GM21367 (cell line): ENCODE data around the gene SIK3.

Experiments
- ATAC-seq: cut with Tn5 transposase; IDR thresholded peaks from one replicate; pipeline ENCODE4 v1.9.1; 2021; ENCODE audit not compliant: unreplicated experiment

Gene SIK3

GRCh38 chr11:116973270-116973669 is 125.0 kb downstream of the SIK3 start:
- ATAC-seq = no peak

- ATAC-seq = no peak
Observed at GRCh38 chr11:116972691-116973090, 125.5 kb downstream of the SIK3 start.

GRCh38 chr11:116970485-116971292 is 127.5 kb downstream of the SIK3 start:
- no peak for ATAC-seq

- ATAC-seq = no peak
Observed at GRCh38 chr11:116969694-116970093, 128.5 kb downstream of the SIK3 start.

GRCh38 chr11:116964269-116964668 is 134.0 kb downstream of the SIK3 start:
- ATAC-seq = no peak

GRCh38 chr11:116963813-116964212 is 134.4 kb downstream of the SIK3 start:
- no peak for ATAC-seq

GRCh38 chr11:116962108-116962507 is 136.1 kb downstream of the SIK3 start:
- no peak for ATAC-seq

GRCh38 chr11:116960930-116961329 is 137.3 kb downstream of the SIK3 start:
- no peak for ATAC-seq

- no peak for ATAC-seq
Observed at GRCh38 chr11:116958246-116958645, 140.0 kb downstream of the SIK3 start.

GRCh38 chr11:116955949-116956348 is 142.3 kb downstream of the SIK3 start:
- no peak for ATAC-seq

- no peak for ATAC-seq
Observed at GRCh38 chr11:116955548-116955947, 142.7 kb downstream of the SIK3 start.

- ATAC-seq = no peak
Observed at GRCh38 chr11:116953530-116954285, 144.5 kb downstream of the SIK3 start.

GRCh38 chr11:116951762-116952161 is 146.5 kb downstream of the SIK3 start:
- ATAC-seq = no peak

- no peak for ATAC-seq
Observed at GRCh38 chr11:116950210-116950609, 148.0 kb downstream of the SIK3 start.

GRCh38 chr11:116948391-116948790 is 149.8 kb downstream of the SIK3 start:
- no peak for ATAC-seq

- no peak for ATAC-seq
Observed at GRCh38 chr11:116946414-116946813, 151.8 kb downstream of the SIK3 start.

GRCh38 chr11:116939499-116939898 is 158.7 kb downstream of the SIK3 start:
- no peak for ATAC-seq

GRCh38 chr11:116938471-116939070 is 159.7 kb downstream of the SIK3 start:
- ATAC-seq = no peak

GRCh38 chr11:116936754-116937446 is 161.3 kb downstream of the SIK3 start:
- ATAC-seq = no peak

GRCh38 chr11:116935514-116935913 is 162.7 kb downstream of the SIK3 start:
- ATAC-seq = no peak

- no peak for ATAC-seq
Observed at GRCh38 chr11:116935089-116935488, 163.1 kb downstream of the SIK3 start.
